Peyer's patch (tissue), 4 donors: ENCODE measurements around the gene TNS4.

Experiments
- CTCF ChIP-seq, 6 experiments: fragments of 450-650 bp in 4 of 6; fragments of 200-600 bp in 2 of 6; sonication (generic) in 1 of 6; IDR thresholded peaks; one replicate each; pipeline ENCODE4 v1.5.1; 2017 to 2019; ENCODE audit warnings: antibody characterized with exemption in 6 of 6, mild to moderate bottlenecking in 3 of 6, moderate library complexity in 1 of 6
- POLR2A ChIP-seq, 2 donors: fragments of 450-650 bp; IDR thresholded peaks; one replicate each; pipeline ENCODE4 v1.5.1; 2017; ENCODE audit warnings: antibody characterized with exemption in 2 of 2, mild to moderate bottlenecking in 2 of 2, moderate library complexity in 2 of 2

GRCh38 chr17:40448213-40448638 is 53.2 kb downstream of the TNS4 start:
- TF ChIP-seq POLR2A (IDR thresholded peaks at IDR 0.05) = no peak
- no peak for TF ChIP-seq CTCF (IDR thresholded peaks at IDR 0.05)
